ENCODE measurements around the gene CAP1. TPM values are rescaled to one million over a fixed set of nuclear protein-coding genes. Genes with fewer than 3 reads are reported as not detected.
A peak's percentile ranks its signal among the peaks of the same experiment; 100 is the strongest.

CAP1 gene
- total and polyA plus RNA-seq, 7 donors: 33.7 to 116 (median 61.4) TPM

DNA sequence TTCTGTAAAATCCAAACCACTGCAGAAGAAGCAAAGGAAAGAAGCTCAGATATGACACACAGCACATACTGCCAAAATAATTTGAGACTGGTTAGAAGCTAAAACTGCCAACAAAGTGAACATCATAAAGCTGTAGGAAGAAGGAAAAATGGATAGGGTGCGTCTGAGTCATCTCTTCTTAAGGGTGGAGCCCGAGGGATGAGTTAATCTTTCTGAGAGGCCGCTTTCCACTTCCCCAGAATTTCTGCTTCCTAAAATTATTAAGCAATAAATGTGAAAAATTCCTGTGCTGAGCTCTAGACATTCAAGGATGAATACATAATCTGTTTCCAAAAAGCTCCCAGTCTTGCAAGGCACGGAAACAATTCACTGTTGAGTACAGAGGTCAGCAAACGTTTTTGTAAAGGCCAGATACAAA lies 36.4 kb downstream of the CAP1 start:
- ATAC-seq (peak in 3 of 4 donors; percentile 25 to 37 (median 30)), DNase-seq (no peak)
- intact Hi-C loops (cut with DNase I): no loop called here
- TF ChIP-seq CTCF (IDR thresholded peaks at IDR 0.05): no peak
- Histone ChIP-seq H3K4me1 (no peaks in the 10 kb centered on the region), H3K36me3 (ENCODE audit: insufficient read depth in 1 of 2, low read depth in 1 of 2) (peaks cover 14 to 75% of the 10 kb centered on the region in 2 donors), H3K4me3 (no peak overlapping the region), H3K9me3 (no peaks in the 10 kb centered on the region), H3K27ac (no peak overlapping the region), H3K27me3 (ENCODE audit: insufficient read depth in 3 of 3, low read length in 2 of 3) (no peaks in the 10 kb centered on the region)
- WGBS, 3 donors: 67 to 79% (median 67%) methylated on average over 5 of the region's 5 CpGs

GRCh38 chr1:40078512-40079333 lies 38.2 kb downstream of the CAP1 start:
- no peak for DNase-seq
- no peaks in the 10 kb centered on the region for H3K9me3 ChIP-seq
- peak; percentile 64 for TF ChIP-seq CTCF (IDR thresholded peaks at IDR 0.05)
- H3K27me3 ChIP-seq (ENCODE audit: insufficient read depth in 3 of 3, low read length in 2 of 3): no peaks in the 10 kb centered on the region
- intact Hi-C loops (cut with DNase I): no loop called here
- no peak overlapping the region for H3K4me3 ChIP-seq
- no peak overlapping the region for H3K27ac ChIP-seq
- WGBS, 3 donors: 91 to 94% (median 92%) methylated on average over 5 of the region's 5 CpGs
- peak; percentile 52 to 72 (median 60) for ATAC-seq
- H3K36me3 ChIP-seq (ENCODE audit: insufficient read depth in 1 of 2, low read depth in 1 of 2): peaks cover 0 to 66% of the 10 kb centered on the region in 2 donors
- no peaks in the 10 kb centered on the region for H3K4me1 ChIP-seq

GRCh38 chr1:40079774-40080400 lies 39.4 kb downstream of the CAP1 start:
- ATAC-seq (no peak), DNase-seq (no peak)
- no peaks in the 10 kb centered on the region for H3K4me1 ChIP-seq
- no peak overlapping the region for H3K27ac ChIP-seq
- H3K9me3 ChIP-seq: no peaks in the 10 kb centered on the region
- intact Hi-C loops (cut with DNase I): loop anchor here in 1 of 2 donors (5.0 kb wide), 1 partner anchor 257 kb away; no protein-coding TSS in a partner anchor
- H3K36me3 ChIP-seq (ENCODE audit: insufficient read depth in 1 of 2, low read depth in 1 of 2): peaks cover 0 to 59% of the 10 kb centered on the region in 2 donors
- 89 to 92% (median 91%) methylated on average over 6 of the region's 6 CpGs for WGBS, 3 donors
- no peaks in the 10 kb centered on the region for H3K27me3 ChIP-seq (ENCODE audit: insufficient read depth in 3 of 3, low read length in 2 of 3)
- no peak for TF ChIP-seq CTCF (IDR thresholded peaks at IDR 0.05)
- no peak overlapping the region for H3K4me3 ChIP-seq

GRCh38 chr1:40081871-40082270 lies 41.3 kb downstream of the CAP1 start:
- no peak for ATAC-seq
- DNase-seq: no peak
- TF ChIP-seq CTCF (IDR thresholded peaks at IDR 0.05): no peak
- Histone ChIP-seq H3K36me3 (ENCODE audit: insufficient read depth in 1 of 2, low read depth in 1 of 2) (peaks cover 0 to 52% of the 10 kb centered on the region in 2 donors), H3K9me3 (no peaks in the 10 kb centered on the region), H3K27ac (no peak overlapping the region), H3K27me3 (ENCODE audit: insufficient read depth in 3 of 3, low read length in 2 of 3) (no peaks in the 10 kb centered on the region), H3K4me3 (no peak overlapping the region), H3K4me1 (no peaks in the 10 kb centered on the region)
- intact Hi-C loops (cut with DNase I): loop anchor here in 1 of 2 donors (5.0 kb wide), 1 partner anchor 255 kb away; no protein-coding TSS in a partner anchor
- WGBS, 3 donors: 70 to 80% (median 78%) methylated on average over 7 of the region's 7 CpGs

Measured in psoas muscle (tissue), 8 donors.